ENCODE measurements around the gene ACTG1. TPM values are rescaled to one million over a fixed set of nuclear protein-coding genes. Genes with fewer than 3 reads are reported as not detected.

ACTG1 gene
- total RNA-seq, 1 donor from 2014 or later = 2,949 TPM

DNA sequence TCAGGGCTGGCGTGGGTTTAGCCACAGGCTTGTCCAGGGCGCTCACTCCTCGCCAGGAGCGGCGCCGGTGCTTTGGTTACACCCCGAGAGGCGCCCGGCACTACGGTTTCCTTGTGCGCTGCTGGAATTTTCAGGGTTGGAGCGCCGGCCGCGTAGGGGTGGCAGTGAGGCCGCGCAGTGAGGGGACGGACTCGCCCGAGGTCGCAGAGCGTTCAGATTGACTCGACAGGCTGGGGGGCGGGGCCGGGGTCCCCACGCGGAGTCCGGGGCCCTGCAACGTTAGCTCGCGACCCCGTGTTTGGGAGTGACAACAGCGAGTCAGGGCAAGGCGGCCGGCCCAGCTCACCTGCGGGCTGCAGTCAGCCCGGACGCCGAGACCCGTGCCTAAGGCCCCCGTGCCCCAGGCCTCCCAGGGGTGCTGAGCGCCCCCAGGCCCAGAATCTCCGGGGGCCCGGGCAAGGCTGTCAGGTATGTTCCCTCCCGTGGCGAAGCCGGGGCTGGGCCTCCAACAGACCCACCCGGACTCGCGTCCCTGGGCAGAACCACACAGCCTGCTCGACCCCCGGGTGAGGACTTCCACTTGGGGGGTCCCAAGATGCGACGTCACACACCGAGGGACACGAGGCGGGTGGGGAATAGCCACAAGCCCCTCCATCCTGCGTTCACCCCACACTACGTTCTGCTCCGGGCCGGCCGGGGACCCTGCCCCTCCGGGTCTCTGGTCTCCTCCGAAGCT lies 1.3 kb upstream of the ACTG1 start:
- peak; percentile 60 for DNase-seq
- Mint-ChIP-seq H3K27ac (peak overlapping the region; percentile 94), H3K4me1 (peaks cover 58% of the 10 kb centered on the region), H3K9me3 (no peaks in the 10 kb centered on the region), H3K27me3 (no peaks in the 10 kb centered on the region), H3K36me3 (ENCODE audit: low read depth) (peaks cover 43% of the 10 kb centered on the region), H3K4me3 (peak overlapping the region; percentile 86)
- ChIA-PET POLR2A (interaction anchor here (0.6 to 14.0 kb wide), 21 partner anchors 9 to 1675 kb away, joined by 3 to 188 read pairs (median 8); partner anchors contain the start of genes ARL16, CBX4, CEP131 and FAAP100), CTCF (no interaction called here)
- ATAC-seq (ENCODE audit: low read depth) = no peak
- intact Hi-C loops (cut with micrococcal nuclease) = loop anchor here (1.0 to 10.0 kb wide), 7 partner anchors 119 to 1709 kb away; partner anchors contain the start of genes BAHCC1, EIF4A3, FASN and P4HB
- TF ChIP-seq, protein P1, sequence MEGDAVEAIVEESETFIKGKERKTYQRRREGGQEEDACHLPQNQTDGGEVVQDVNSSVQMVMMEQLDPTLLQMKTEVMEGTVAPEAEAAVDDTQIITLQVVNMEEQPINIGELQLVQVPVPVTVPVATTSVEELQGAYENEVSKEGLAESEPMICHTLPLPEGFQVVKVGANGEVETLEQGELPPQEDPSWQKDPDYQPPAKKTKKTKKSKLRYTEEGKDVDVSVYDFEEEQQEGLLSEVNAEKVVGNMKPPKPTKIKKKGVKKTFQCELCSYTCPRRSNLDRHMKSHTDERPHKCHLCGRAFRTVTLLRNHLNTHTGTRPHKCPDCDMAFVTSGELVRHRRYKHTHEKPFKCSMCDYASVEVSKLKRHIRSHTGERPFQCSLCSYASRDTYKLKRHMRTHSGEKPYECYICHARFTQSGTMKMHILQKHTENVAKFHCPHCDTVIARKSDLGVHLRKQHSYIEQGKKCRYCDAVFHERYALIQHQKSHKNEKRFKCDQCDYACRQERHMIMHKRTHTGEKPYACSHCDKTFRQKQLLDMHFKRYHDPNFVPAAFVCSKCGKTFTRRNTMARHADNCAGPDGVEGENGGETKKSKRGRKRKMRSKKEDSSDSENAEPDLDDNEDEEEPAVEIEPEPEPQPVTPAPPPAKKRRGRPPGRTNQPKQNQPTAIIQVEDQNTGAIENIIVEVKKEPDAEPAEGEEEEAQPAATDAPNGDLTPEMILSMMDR (IDR thresholded peaks at IDR 0.05) = no peak

DNA sequence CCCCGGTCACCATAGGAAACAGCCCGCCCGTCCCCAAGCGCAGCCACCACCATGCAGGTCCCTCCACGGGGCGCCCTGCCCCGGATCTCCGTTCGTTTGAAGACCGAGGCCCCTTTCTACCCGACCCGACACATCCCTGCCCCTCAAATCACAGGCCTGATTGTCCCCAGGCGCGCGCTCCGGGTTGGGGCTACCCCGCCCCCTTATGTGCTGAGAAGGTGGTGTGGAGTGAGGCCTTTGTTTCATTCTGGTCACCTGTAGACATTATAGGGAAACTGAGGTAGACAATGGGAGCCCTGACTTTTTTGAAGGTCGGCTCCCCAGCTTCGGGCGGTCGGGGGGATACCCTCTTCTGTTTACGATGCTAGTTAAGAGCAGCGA lies 763 bp upstream of the ACTG1 start:
- no peaks in the 10 kb centered on the region for H3K9me3 Mint-ChIP-seq

DNA sequence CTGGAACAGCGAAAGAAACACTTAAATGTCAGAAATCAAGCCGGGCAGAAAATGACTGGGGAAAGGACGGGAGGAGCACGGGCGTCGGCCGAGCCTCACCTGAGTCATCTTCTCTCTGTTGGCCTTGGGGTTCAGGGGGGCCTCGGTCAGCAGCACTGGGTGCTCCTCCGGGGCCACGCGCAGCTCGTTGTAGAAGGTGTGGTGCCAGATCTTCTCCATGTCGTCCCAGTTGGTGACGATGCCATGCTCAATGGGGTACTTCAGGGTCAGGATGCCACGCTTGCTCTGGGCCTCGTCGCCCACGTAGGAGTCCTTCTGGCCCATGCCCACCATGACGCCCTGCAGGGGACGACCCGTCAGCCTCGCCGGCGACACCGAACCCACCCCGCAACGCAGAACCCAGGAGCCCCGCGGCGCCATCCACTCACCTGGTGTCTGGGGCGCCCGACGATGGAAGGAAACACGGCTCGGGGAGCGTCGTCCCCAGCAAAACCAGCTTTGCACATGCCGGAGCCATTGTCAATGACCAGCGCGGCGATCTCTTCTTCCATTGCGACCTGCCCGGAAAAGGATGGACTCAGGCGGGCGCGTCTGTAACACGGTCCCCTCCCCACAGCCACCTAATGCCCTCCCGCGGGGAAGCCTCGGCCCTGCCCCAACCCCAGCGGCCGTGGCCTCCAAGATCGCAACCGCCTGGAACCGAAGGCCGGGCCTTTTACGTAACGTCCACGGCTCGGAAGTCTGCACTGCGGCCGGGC lies 616 bp downstream of the ACTG1 start:
- CTCF ChIA-PET = no interaction called here
- intact Hi-C loops (cut with micrococcal nuclease) = loop anchor here (1.0 to 10.0 kb wide), 9 partner anchors 28 to 1707 kb away; partner anchors contain the start of genes BAHCC1, EIF4A3, FASN and P4HB
- Mint-ChIP-seq H3K27ac (peak overlapping the region; percentile 92), H3K36me3 (ENCODE audit: low read depth) (peaks cover 56% of the 10 kb centered on the region), H3K9me3 (no peaks in the 10 kb centered on the region), H3K4me3 (peak overlapping the region; percentile 99), H3K4me1 (peaks cover 50% of the 10 kb centered on the region), H3K27me3 (no peaks in the 10 kb centered on the region)
- TF ChIP-seq, protein P1 (IDR thresholded peaks at IDR 0.05) = no peak
- no peak for ATAC-seq (ENCODE audit: low read depth)
- POLR2A ChIA-PET = interaction anchor here (0.6 to 14.0 kb wide), 28 partner anchors 9 to 1704 kb away, joined by 3 to 188 read pairs (median 4); partner anchors contain the start of genes BAHCC1, CCDC137, FAAP100 and MRPL12
- peak; percentile 43 for DNase-seq

More for the DNA sequence above, 763 bp upstream of the ACTG1 start:
- DNase-seq = peak; percentile 66
- Mint-ChIP-seq H3K4me1 (peaks cover 59% of the 10 kb centered on the region), H3K4me3 (peak overlapping the region; percentile 86), H3K27me3 (no peaks in the 10 kb centered on the region), H3K27ac (peak overlapping the region; percentile 94), H3K36me3 (ENCODE audit: low read depth) (peaks cover 48% of the 10 kb centered on the region)
- POLR2A ChIA-PET = interaction anchor here (0.9 to 14.0 kb wide), 21 partner anchors 8 to 1674 kb away, joined by 3 to 188 read pairs (median 7); partner anchors contain the start of genes ARL16, BAHCC1, CBX4 and CEP131
- TF ChIP-seq, protein P1 (IDR thresholded peaks at IDR 0.05) = no peak
- intact Hi-C loops (cut with micrococcal nuclease) = loop anchor here (2.0 to 10.0 kb wide), 6 partner anchors 119 to 1709 kb away; partner anchors contain the start of genes BAHCC1, EIF4A3, FASN and P4HB
- CTCF ChIA-PET = no interaction called here
- peak; percentile 11 for ATAC-seq (ENCODE audit: low read depth)

DNA sequence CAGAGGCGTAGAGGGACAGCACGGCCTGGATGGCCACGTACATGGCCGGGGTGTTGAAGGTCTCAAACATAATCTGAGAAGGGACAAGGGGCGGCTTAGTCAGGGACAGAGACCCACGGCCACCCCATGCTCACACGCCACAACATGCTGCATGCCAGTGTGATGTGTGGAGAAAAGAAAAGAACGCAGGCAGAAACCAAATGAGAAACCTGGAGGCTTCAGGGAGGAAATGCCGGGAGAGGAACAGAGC lies 1.1 kb downstream of the ACTG1 start:
- no peak for DNase-seq
- no peaks in the 10 kb centered on the region for H3K9me3 Mint-ChIP-seq
- POLR2A ChIA-PET = interaction anchor here (0.6 to 14.0 kb wide), 15 partner anchors 7 to 220 kb away, joined by 3 to 188 read pairs (median 20); partner anchors contain the start of genes FAAP100 and MRPL12
- peaks cover 46% of the 10 kb centered on the region for H3K4me1 Mint-ChIP-seq
- CTCF ChIA-PET = interaction anchor here (1.4 kb wide), 1 partner anchor 87 kb away, joined by 3 read pairs; no protein-coding TSS in a partner anchor
- no peak for ATAC-seq (ENCODE audit: low read depth)
- H3K36me3 Mint-ChIP-seq (ENCODE audit: low read depth) = peaks cover 56% of the 10 kb centered on the region
- no peaks in the 10 kb centered on the region for H3K27me3 Mint-ChIP-seq
- peak overlapping the region; percentile 99 for H3K4me3 Mint-ChIP-seq
- intact Hi-C loops (cut with micrococcal nuclease) = loop anchor here (5.0 to 10.0 kb wide), 5 partner anchors 353 to 1707 kb away; partner anchors contain the start of genes EIF4A3, FASN and P4HB
- peak overlapping the region; percentile 92 for H3K27ac Mint-ChIP-seq
- TF ChIP-seq, protein P1 (IDR thresholded peaks at IDR 0.05) = no peak
